ENCODE results near the gene SYNGR3. TPM values are rescaled to one million over a fixed set of nuclear protein-coding genes. Genes with fewer than 3 reads are reported as not detected.

SYNGR3 gene
- total RNA-seq, 2 experiments from 2014 or later, result 11.9 to 12.4 TPM

- Mint-ChIP-seq H3K27ac (no peak within 1 kb of the TSS), H3K4me1 (ENCODE audit: low read depth) (peaks cover 13% of the 10 kb centered on the region), H3K36me3 (no peaks in the 10 kb centered on the region), H3K4me3 (no peak within 1 kb of the TSS), H3K27me3 (peaks cover 30% of the 10 kb centered on the region), H3K9me3 (no peaks in the 10 kb centered on the region)
- intact Hi-C loops (cut with micrococcal nuclease), result no loop called here
- POLR2A ChIA-PET, result interaction anchor here (1.1 kb wide), 2 partner anchors 28 to 136 kb away, joined by 3 read pairs; partner anchors contain the start of genes NTHL1, TRAF7 and TSC2
- CTCF ChIA-PET, result interaction anchor here (0.6 to 2.5 kb wide), 5 partner anchors 8 to 127 kb away, joined by 3 to 8 read pairs (median 3); no protein-coding TSS in a partner anchor
- DNase-seq, result peak; percentile 31
These were observed 29.7 kb downstream of the SYNGR3 start, which contains the start of gene NPW for GRCh38 chr16:2019518-2019920. Gene NPW (plus strand): TSS chr16:2019785.

GRCh38 chr16:2019921-2020831, 30.4 kb downstream of the SYNGR3 start:
- ChIA-PET POLR2A (interaction anchor here (0.7 to 1.1 kb wide), 3 partner anchors 8 to 135 kb away, joined by 3 to 5 read pairs (median 3); partner anchors contain the start of genes NTHL1, TRAF7 and TSC2), CTCF (interaction anchor here (0.6 to 2.5 kb wide), 4 partner anchors 16 to 850 kb away, joined by 3 to 8 read pairs (median 4); no protein-coding TSS in a partner anchor)
- intact Hi-C loops (cut with micrococcal nuclease), result no loop called here
- Mint-ChIP-seq H3K27ac (no peak overlapping the region), H3K9me3 (no peaks in the 10 kb centered on the region), H3K4me3 (no peak overlapping the region), H3K4me1 (ENCODE audit: low read depth) (peaks cover 13% of the 10 kb centered on the region), H3K27me3 (peaks cover 30% of the 10 kb centered on the region), H3K36me3 (no peaks in the 10 kb centered on the region)
- DNase-seq, result no peak

GRCh38 chr16:2022723-2023091, 32.9 kb downstream of the SYNGR3 start:
- CTCF ChIA-PET, result interaction anchor here (0.5 to 4.8 kb wide), 22 partner anchors 9 to 438 kb away, joined by 3 to 37 read pairs (median 4); partner anchors contain the start of genes ECI1, MSRB1, NTHL1 and PKD1
- no peak overlapping the region for H3K27ac Mint-ChIP-seq
- no peaks in the 10 kb centered on the region for H3K36me3 Mint-ChIP-seq
- H3K27me3 Mint-ChIP-seq, result peaks cover 36% of the 10 kb centered on the region
- H3K9me3 Mint-ChIP-seq, result no peaks in the 10 kb centered on the region
- intact Hi-C loops (cut with micrococcal nuclease), result loop anchor here (1.0 kb wide), 2 partner anchors 118 to 131 kb away; no protein-coding TSS in a partner anchor
- peak overlapping the region; percentile 58 for H3K4me3 Mint-ChIP-seq
- peaks cover 17% of the 10 kb centered on the region for H3K4me1 Mint-ChIP-seq (ENCODE audit: low read depth)
- no peak for DNase-seq
- POLR2A ChIA-PET, result no interaction called here

- ChIA-PET POLR2A (no interaction called here), CTCF (interaction anchor here (0.5 to 4.8 kb wide), 20 partner anchors 9 to 228 kb away, joined by 3 to 37 read pairs (median 4); partner anchors contain the start of genes ECI1, NTHL1, PKD1 and TRAF7)
- Mint-ChIP-seq H3K9me3 (no peaks in the 10 kb centered on the region), H3K27me3 (peaks cover 34% of the 10 kb centered on the region), H3K4me1 (ENCODE audit: low read depth) (peaks cover 17% of the 10 kb centered on the region), H3K27ac (no peak overlapping the region), H3K36me3 (no peaks in the 10 kb centered on the region), H3K4me3 (peak overlapping the region; percentile 58)
- intact Hi-C loops (cut with micrococcal nuclease), result loop anchor here (1.0 kb wide), 2 partner anchors 117 to 130 kb away; no protein-coding TSS in a partner anchor
- DNase-seq, result peak; percentile 96
These were observed 33.6 kb downstream of the SYNGR3 start for GRCh38 chr16:2023092-2024031.

GRCh38 chr16:2024032-2024420, 34.3 kb downstream of the SYNGR3 start:
- CTCF ChIA-PET, result interaction anchor here (0.7 to 4.8 kb wide), 4 partner anchors 20 to 212 kb away, joined by 3 to 37 read pairs (median 4); no protein-coding TSS in a partner anchor
- Mint-ChIP-seq H3K4me1 (ENCODE audit: low read depth) (peaks cover 17% of the 10 kb centered on the region), H3K27me3 (peaks cover 30% of the 10 kb centered on the region), H3K9me3 (no peaks in the 10 kb centered on the region), H3K27ac (no peak overlapping the region), H3K36me3 (no peaks in the 10 kb centered on the region), H3K4me3 (no peak overlapping the region)
- POLR2A ChIA-PET, result no interaction called here
- DNase-seq, result no peak
- intact Hi-C loops (cut with micrococcal nuclease), result no loop called here

GRCh38 chr16:2025251-2025650, 35.5 kb downstream of the SYNGR3 start:
- peaks cover 25% of the 10 kb centered on the region for H3K27me3 Mint-ChIP-seq
- H3K9me3 Mint-ChIP-seq, result no peaks in the 10 kb centered on the region
- peaks cover 17% of the 10 kb centered on the region for H3K4me1 Mint-ChIP-seq (ENCODE audit: low read depth)
- no peaks in the 10 kb centered on the region for H3K36me3 Mint-ChIP-seq
- no peak overlapping the region for H3K27ac Mint-ChIP-seq
- CTCF ChIA-PET, result interaction anchor here (4.8 kb wide), 1 partner anchor 115 kb away, joined by 37 read pairs; no protein-coding TSS in a partner anchor
- DNase-seq, result no peak
- POLR2A ChIA-PET, result no interaction called here
- intact Hi-C loops (cut with micrococcal nuclease), result no loop called here
- H3K4me3 Mint-ChIP-seq, result no peak overlapping the region

GRCh38 chr16:2025878-2026460, 36.2 kb downstream of the SYNGR3 start:
- Mint-ChIP-seq H3K36me3 (no peaks in the 10 kb centered on the region), H3K27me3 (peaks cover 21% of the 10 kb centered on the region), H3K4me1 (ENCODE audit: low read depth) (peaks cover 13% of the 10 kb centered on the region), H3K9me3 (no peaks in the 10 kb centered on the region), H3K27ac (no peak overlapping the region), H3K4me3 (no peak overlapping the region)
- CTCF ChIA-PET, result interaction anchor here (1.6 to 4.8 kb wide), 3 partner anchors 114 to 127 kb away, joined by 5 to 37 read pairs (median 13); no protein-coding TSS in a partner anchor
- intact Hi-C loops (cut with micrococcal nuclease), result no loop called here
- POLR2A ChIA-PET, result no interaction called here
- no peak for DNase-seq

GRCh38 chr16:2026461-2027023, 36.8 kb downstream of the SYNGR3 start, which contains the start of gene NHERF2:
Gene NHERF2 (plus strand): TSS chr16:2026902. CDS start chr16:2027006, 104 bp downstream.
- Mint-ChIP-seq H3K9me3 (no peaks in the 10 kb centered on the region), H3K36me3 (no peaks in the 10 kb centered on the region), H3K27me3 (peaks cover 16% of the 10 kb centered on the region), H3K4me3 (peak within 1 kb of the TSS; percentile 42), H3K27ac (no peak within 1 kb of the TSS), H3K4me1 (ENCODE audit: low read depth) (peaks cover 13% of the 10 kb centered on the region)
- no peak for DNase-seq
- CTCF ChIA-PET, result interaction anchor here (1.6 to 2.2 kb wide), 2 partner anchors 114 to 126 kb away, joined by 5 to 13 read pairs; no protein-coding TSS in a partner anchor
- POLR2A ChIA-PET, result no interaction called here
- intact Hi-C loops (cut with micrococcal nuclease), result no loop called here

GRCh38 chr16:2027024-2028010, 37.5 kb downstream of the SYNGR3 start:
- no peak for DNase-seq
- Mint-ChIP-seq H3K9me3 (no peaks in the 10 kb centered on the region), H3K27ac (no peak overlapping the region), H3K4me3 (peak overlapping the region; percentile 42), H3K27me3 (peaks cover 13% of the 10 kb centered on the region), H3K4me1 (ENCODE audit: low read depth) (peaks cover 13% of the 10 kb centered on the region), H3K36me3 (no peaks in the 10 kb centered on the region)
- intact Hi-C loops (cut with micrococcal nuclease), result no loop called here
- ChIA-PET CTCF (interaction anchor here (1.0 to 2.2 kb wide), 4 partner anchors 8 to 125 kb away, joined by 3 to 13 read pairs (median 4); partner anchors contain the start of gene NPW), POLR2A (no interaction called here)

GRCh38 chr16:2028146-2028545, 38.4 kb downstream of the SYNGR3 start:
- ChIA-PET CTCF (interaction anchor here (1.0 to 2.2 kb wide), 3 partner anchors 9 to 112 kb away, joined by 3 to 13 read pairs (median 4); partner anchors contain the start of gene NPW), POLR2A (no interaction called here)
- intact Hi-C loops (cut with micrococcal nuclease), result no loop called here
- DNase-seq, result no peak
- no peak overlapping the region for H3K27ac Mint-ChIP-seq
- H3K4me3 Mint-ChIP-seq, result no peak overlapping the region
- H3K27me3 Mint-ChIP-seq, result peaks cover 6% of the 10 kb centered on the region
- no peaks in the 10 kb centered on the region for H3K36me3 Mint-ChIP-seq
- peaks cover 8% of the 10 kb centered on the region for H3K4me1 Mint-ChIP-seq (ENCODE audit: low read depth)
- no peaks in the 10 kb centered on the region for H3K9me3 Mint-ChIP-seq

All from activated CD4-positive, alpha-beta memory T cell treated with anti-CD3 and anti-CD28 coated beads for 36 hours (primary cell).